ENCODE data around the gene GPRIN1. TPM values are rescaled to one million over a fixed set of nuclear protein-coding genes. Genes with fewer than 3 reads are reported as not detected.

The GPRIN1 gene
- total and polyA plus RNA-seq, 4 donors = 0.23 to 0.50 (median 0.30) TPM; not detected in 1

DNA sequence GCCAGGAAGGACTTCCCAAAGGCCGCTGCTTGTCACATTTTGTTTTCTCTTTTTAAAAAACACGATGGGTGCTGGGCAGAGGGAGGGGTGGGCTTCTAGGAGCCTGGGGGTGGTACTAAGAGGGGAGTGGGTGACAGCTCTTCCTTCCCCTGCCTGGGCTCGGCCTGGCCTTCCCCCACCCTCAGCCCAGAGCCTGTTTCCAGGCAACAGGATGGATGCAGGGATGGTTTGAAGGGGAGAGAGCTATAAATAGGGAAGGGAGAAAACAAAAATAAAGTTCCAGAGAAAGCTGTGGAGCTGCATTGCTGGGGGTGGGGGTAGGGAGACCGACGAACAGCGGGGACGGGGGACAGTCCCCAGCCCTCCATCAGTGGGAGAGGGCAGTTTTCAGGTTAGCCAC, 6.6 kb upstream of the GPRIN1 start:
- no peak overlapping the region for H3K9ac ChIP-seq (ENCODE audit: low read depth in 1 of 2, low read length in 2 of 2)

More for the DNA sequence above, 6.6 kb upstream of the GPRIN1 start:
- Histone ChIP-seq H3K9me3 (ENCODE audit: control insufficient read depth in 4 of 4, low read length in 3 of 4) (no peaks in the 10 kb centered on the region), H3K27me3 (ENCODE audit: control insufficient read depth in 4 of 4, insufficient read depth in 4 of 4, low read length in 3 of 4) (peaks cover 0 to 13% (median 8%) of the 10 kb centered on the region in 4 donors), H3K4me3 (ENCODE audit: low read depth in 1 of 3, low read length in 3 of 3) (no peak overlapping the region), H3K4me1 (ENCODE audit: control insufficient read depth in 4 of 4, insufficient read depth in 4 of 4, low read length in 3 of 4) (peaks cover 0 to 4% (median 0%) of the 10 kb centered on the region in 4 donors), H3K36me3 (ENCODE audit: control insufficient read depth in 4 of 4, insufficient read depth in 3 of 4, low read depth in 1 of 4, low read length in 3 of 4) (no peaks in the 10 kb centered on the region), H3K27ac (ENCODE audit: low read depth in 1 of 2, low read length in 2 of 2) (no peak overlapping the region)
- TF ChIP-seq REST (IDR thresholded peaks at IDR 0.05) (no peak), RAD21 (IDR thresholded peaks at IDR 0.05) (no peak), FOXA1 (IDR thresholded peaks at IDR 0.05) (no peak), HNF4A (conservative IDR thresholded peaks at IDR 0.05) (no peak), GABPA (IDR thresholded peaks at IDR 0.05 in 1 of 2, conservative IDR thresholded peaks at IDR 0.05 in 1 of 2) (no peak), MAX (IDR thresholded peaks at IDR 0.05) (no peak), NR2F2 (IDR thresholded peaks at IDR 0.05) (no peak), RXRA (IDR thresholded peaks at IDR 0.05) (no peak), CTCF (IDR thresholded peaks at IDR 0.05; ENCODE audit: low read depth, low read length, missing input control) (no peak), EGR1 (IDR thresholded peaks at IDR 0.05; ENCODE audit: low read depth in 2 of 2) (no peak), HNF4G (IDR thresholded peaks at IDR 0.05) (no peak), SP1 (IDR thresholded peaks at IDR 0.05) (no peak)
- TF ChIP-seq, protein P1, sequence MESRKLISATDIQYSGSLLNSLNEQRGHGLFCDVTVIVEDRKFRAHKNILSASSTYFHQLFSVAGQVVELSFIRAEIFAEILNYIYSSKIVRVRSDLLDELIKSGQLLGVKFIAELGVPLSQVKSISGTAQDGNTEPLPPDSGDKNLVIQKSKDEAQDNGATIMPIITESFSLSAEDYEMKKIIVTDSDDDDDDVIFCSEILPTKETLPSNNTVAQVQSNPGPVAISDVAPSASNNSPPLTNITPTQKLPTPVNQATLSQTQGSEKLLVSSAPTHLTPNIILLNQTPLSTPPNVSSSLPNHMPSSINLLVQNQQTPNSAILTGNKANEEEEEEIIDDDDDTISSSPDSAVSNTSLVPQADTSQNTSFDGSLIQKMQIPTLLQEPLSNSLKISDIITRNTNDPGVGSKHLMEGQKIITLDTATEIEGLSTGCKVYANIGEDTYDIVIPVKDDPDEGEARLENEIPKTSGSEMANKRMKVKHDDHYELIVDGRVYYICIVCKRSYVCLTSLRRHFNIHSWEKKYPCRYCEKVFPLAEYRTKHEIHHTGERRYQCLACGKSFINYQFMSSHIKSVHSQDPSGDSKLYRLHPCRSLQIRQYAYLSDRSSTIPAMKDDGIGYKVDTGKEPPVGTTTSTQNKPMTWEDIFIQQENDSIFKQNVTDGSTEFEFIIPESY (IDR thresholded peaks at IDR 0.05) = no peak
- TF ChIP-seq, protein P2, sequence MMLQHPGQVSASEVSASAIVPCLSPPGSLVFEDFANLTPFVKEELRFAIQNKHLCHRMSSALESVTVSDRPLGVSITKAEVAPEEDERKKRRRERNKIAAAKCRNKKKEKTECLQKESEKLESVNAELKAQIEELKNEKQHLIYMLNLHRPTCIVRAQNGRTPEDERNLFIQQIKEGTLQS (IDR thresholded peaks at IDR 0.05) = no peak
- 62% methylated on average over 7 of the region's 7 CpGs for WGBS
- DNase-seq (ENCODE audit: low spot score) = no peak

Measured in liver (tissue), 9 donors.